Measurements from ENCODE around the gene HOXD12. TPM values are rescaled to one million over a fixed set of nuclear protein-coding genes. Genes with fewer than 3 reads are reported as not detected.

HOXD12 gene
- not detected for total RNA-seq
- long read RNA-seq, result 0 reads

- no peak for DNase-seq (ENCODE audit: low spot score)
Measured at GRCh38 chr2:176099728-176100546, at the start of gene HOXD12. TSS of gene HOXD12 (plus strand) at chr2:176099795. CDS start at chr2:176099802, 7 bp downstream.

GRCh38 chr2:176056406-176056805 is 43.2 kb upstream of the HOXD12 start:
- no peak for DNase-seq (ENCODE audit: low spot score)

- DNase-seq (ENCODE audit: low spot score), result no peak
Measured at GRCh38 chr2:176063958-176064357, 35.6 kb upstream of the HOXD12 start.

GRCh38 chr2:176066645-176067588 is 32.7 kb upstream of the HOXD12 start:
- DNase-seq (ENCODE audit: low spot score), result no peak

- DNase-seq (ENCODE audit: low spot score), result no peak
Measured at GRCh38 chr2:176067589-176068418, 31.8 kb upstream of the HOXD12 start.

GRCh38 chr2:176068419-176068832 is 31.2 kb upstream of the HOXD12 start:
- DNase-seq (ENCODE audit: low spot score), result no peak

GRCh38 chr2:176071330-176072291 is 28.0 kb upstream of the HOXD12 start:
- DNase-seq (ENCODE audit: low spot score), result no peak

GRCh38 chr2:176072292-176072669 is 27.3 kb upstream of the HOXD12 start:
- no peak for DNase-seq (ENCODE audit: low spot score)

- no peak for DNase-seq (ENCODE audit: low spot score)
Measured at GRCh38 chr2:176072951-176073904, 26.4 kb upstream of the HOXD12 start.

- no peak for DNase-seq (ENCODE audit: low spot score)
Measured at GRCh38 chr2:176074919-176075425, 24.6 kb upstream of the HOXD12 start.

GRCh38 chr2:176075481-176075880 is 24.1 kb upstream of the HOXD12 start:
- no peak for DNase-seq (ENCODE audit: low spot score)

- no peak for DNase-seq (ENCODE audit: low spot score)
Measured at GRCh38 chr2:176076063-176076462, 23.5 kb upstream of the HOXD12 start.

- no peak for DNase-seq (ENCODE audit: low spot score)
Measured at GRCh38 chr2:176076796-176077195, 22.8 kb upstream of the HOXD12 start.

- DNase-seq (ENCODE audit: low spot score), result no peak
Measured at GRCh38 chr2:176078541-176079284, 20.9 kb upstream of the HOXD12 start.

- DNase-seq (ENCODE audit: low spot score), result no peak
Measured at GRCh38 chr2:176079285-176079830, 20.2 kb upstream of the HOXD12 start.

GRCh38 chr2:176079831-176080539 is 19.6 kb upstream of the HOXD12 start:
- no peak for DNase-seq (ENCODE audit: low spot score)
